ENCODE data around the gene PRKG1. TPM values are rescaled to one million over a fixed set of nuclear protein-coding genes. Genes with fewer than 3 reads are reported as not detected.
"Not testable (repeated sequence)": the region's sequence is repeated elsewhere in the genome, so short reads cannot be mapped to it uniquely, and the experiment has no call there.

The PRKG1 gene
- total RNA-seq, 2 donors from 2014 or later = 94.5 to 96.0 TPM

- intact Hi-C loops (cut with DNase I) = no loop called here
- no peak for DNase-seq (ENCODE audit: low spot score)
Measured at GRCh38 chr10:51709324-51709972, 635.2 kb downstream of the PRKG1 start.

- no peak for DNase-seq (ENCODE audit: low spot score)
- intact Hi-C loops (cut with DNase I) = no loop called here
Measured at GRCh38 chr10:51711519-51711891, 637.2 kb downstream of the PRKG1 start.

- DNase-seq (ENCODE audit: low spot score) = no peak
- intact Hi-C loops (cut with DNase I) = no loop called here
Measured at GRCh38 chr10:51716981-51717380, 642.7 kb downstream of the PRKG1 start.

GRCh38 chr10:51718804-51719291 is 644.6 kb downstream of the PRKG1 start:
- intact Hi-C loops (cut with DNase I) = no loop called here

GRCh38 chr10:51724038-51724437 is 649.8 kb downstream of the PRKG1 start:
- intact Hi-C loops (cut with DNase I) = no loop called here
- no peak for DNase-seq (ENCODE audit: low spot score)

More at GRCh38 chr10:51718804-51719291, 644.6 kb downstream of the PRKG1 start:
- no peak for DNase-seq (ENCODE audit: low spot score)

GRCh38 chr10:51729822-51730555 is 655.7 kb downstream of the PRKG1 start:
- no peak for DNase-seq (ENCODE audit: low spot score)
- intact Hi-C loops (cut with DNase I) = no loop called here

- intact Hi-C loops (cut with DNase I) = no loop called here
- DNase-seq (ENCODE audit: low spot score) = no peak
Measured at GRCh38 chr10:51733057-51733456, 658.8 kb downstream of the PRKG1 start.

GRCh38 chr10:51743146-51743545 is 668.9 kb downstream of the PRKG1 start:
- intact Hi-C loops (cut with DNase I) = no loop called here
- DNase-seq (ENCODE audit: low spot score) = no peak

- DNase-seq (ENCODE audit: low spot score) = no peak
- intact Hi-C loops (cut with DNase I) = no loop called here
Measured at GRCh38 chr10:51744235-51745000, 670.1 kb downstream of the PRKG1 start.

- intact Hi-C loops (cut with DNase I) = no loop called here
- no peak for DNase-seq (ENCODE audit: low spot score)
Measured at GRCh38 chr10:51745397-51745796, 671.1 kb downstream of the PRKG1 start.

GRCh38 chr10:51747216-51747615 is 672.9 kb downstream of the PRKG1 start:
- intact Hi-C loops (cut with DNase I) = no loop called here
- DNase-seq (ENCODE audit: low spot score) = no peak

GRCh38 chr10:51748959-51749358 is 674.7 kb downstream of the PRKG1 start:
- DNase-seq (ENCODE audit: low spot score) = no peak
- intact Hi-C loops (cut with DNase I) = no loop called here

GRCh38 chr10:51758366-51758765 is 684.1 kb downstream of the PRKG1 start:
- intact Hi-C loops (cut with DNase I) = no loop called here
- no peak for DNase-seq (ENCODE audit: low spot score)

- DNase-seq (ENCODE audit: low spot score) = not testable (repeated sequence)
Measured at GRCh38 chr10:51758838-51759237, 684.6 kb downstream of the PRKG1 start.

GRCh38 chr10:51759896-51760534 is 685.7 kb downstream of the PRKG1 start:
- DNase-seq (ENCODE audit: low spot score) = no peak
- intact Hi-C loops (cut with DNase I) = no loop called here

More at GRCh38 chr10:51758838-51759237, 684.6 kb downstream of the PRKG1 start:
- intact Hi-C loops (cut with DNase I) = not testable (repeated sequence)

GRCh38 chr10:51760864-51761640 is 686.8 kb downstream of the PRKG1 start:
- intact Hi-C loops (cut with DNase I) = no loop called here
- DNase-seq (ENCODE audit: low spot score) = no peak

- DNase-seq (ENCODE audit: low spot score) = no peak
- intact Hi-C loops (cut with DNase I) = no loop called here
Measured at GRCh38 chr10:51763746-51764145, 689.5 kb downstream of the PRKG1 start.

GRCh38 chr10:51765284-51765971 is 691.1 kb downstream of the PRKG1 start:
- intact Hi-C loops (cut with DNase I) = no loop called here
- DNase-seq (ENCODE audit: low spot score) = no peak

All from posterior vena cava (tissue), 2 donors.